Uterus (tissue), 2 donors: ENCODE measurements around the gene CPSF4L.

Experiments
- CTCF ChIP-seq, 4 experiments: fragments of 200-600 bp in 2 of 4; fragments of 450-650 bp in 2 of 4; sonication (generic) in 2 of 4; IDR thresholded peaks; one replicate each; pipeline ENCODE4 v1.5.1; 2016 to 2019; ENCODE audit warnings: antibody characterized with exemption in 4 of 4, mild to moderate bottlenecking in 2 of 4, moderate library complexity in 1 of 4
- POLR2A ChIP-seq, 2 donors: fragments of 450-650 bp; IDR thresholded peaks; one replicate each; pipeline ENCODE4 v1.6.1; 2016; ENCODE audit warnings: antibody characterized with exemption in 2 of 2, mild to moderate bottlenecking in 1 of 2, moderate library complexity in 1 of 2

GRCh38 chr17:73285916-73286862 lies 24.5 kb upstream of the CPSF4L start:
- TF ChIP-seq CTCF (IDR thresholded peaks at IDR 0.05) (no peak), POLR2A (IDR thresholded peaks at IDR 0.05) (no peak)
